Smooth muscle cell (in vitro differentiated cells): ENCODE results near the gene PRKCZ. TPM values are rescaled to one million over a fixed set of nuclear protein-coding genes. Genes with fewer than 3 reads are reported as not detected.

Source experiments
- DNase-seq: peaks from one replicate; lab custom pipeline; 2025; ENCODE audit not compliant: unreplicated experiment; lab: John Stamatoyannopoulos, UW
- H2AFZ ChIP-seq: fragments of 200-600 bp; sonication (generic); 2 replicates; pipeline ENCODE4 v1.6.0; 2016; ENCODE audit warnings: antibody characterized with exemption, low read depth, mild to moderate bottlenecking
- H3F3A ChIP-seq: fragments of 200-600 bp; sonication (generic); 2 replicates; pipeline ENCODE4 v1.6.0; 2017; ENCODE audit warnings: antibody characterized with exemption, low read depth
- H3K27ac ChIP-seq: fragments of 200-600 bp; sonication (generic); 2 replicates; pipeline ENCODE4 v1.5.1; 2016; ENCODE audit warnings: low read depth, mild to moderate bottlenecking
- H3K27me3 ChIP-seq: fragments of 200-600 bp; sonication (generic); 2 replicates; pipeline ENCODE4 v1.6.1; 2016; ENCODE audit warnings: low read depth, mild to moderate bottlenecking
- H3K36me3 ChIP-seq: fragments of 200-600 bp; sonication (generic); 2 replicates; pipeline ENCODE4 v1.5.1; 2016; ENCODE audit warnings: low read depth
- H3K4me1 ChIP-seq: fragments of 200-600 bp; sonication (generic); 2 replicates; pipeline ENCODE4 v1.5.1; 2016; ENCODE audit warnings: low read depth
- H3K4me2 ChIP-seq: fragments of 200-600 bp; sonication (generic); 2 replicates; pipeline ENCODE4 v1.6.0; 2016; ENCODE audit warnings: mild to moderate bottlenecking
- H3K4me3 ChIP-seq: fragments of 200-600 bp; sonication (generic); 2 replicates; pipeline ENCODE4 v1.5.1; 2016; ENCODE audit warnings: mild to moderate bottlenecking
- H3K79me2 ChIP-seq: fragments of 200-600 bp; sonication (generic); 2 replicates; pipeline ENCODE4 v1.6.0; 2016; ENCODE audit warnings: low read depth, mild to moderate bottlenecking
- H3K9ac ChIP-seq: fragments of 200-600 bp; sonication (generic); 2 replicates; pipeline ENCODE4 v1.6.0; 2016; ENCODE audit warnings: low read depth
- H3K9me3 ChIP-seq: fragments of 200-600 bp; sonication (generic); replicated peaks from 2 replicates; pipeline ENCODE4 v1.5.1; 2016; ENCODE audit warnings: low read depth
- H4K20me1 ChIP-seq: fragments of 200-600 bp; sonication (generic); 2 replicates; pipeline ENCODE4 v1.6.0; 2016; ENCODE audit warnings: low read depth
- WGBS: methylation state at CpG from one replicate; pipeline ENCODE4 v1.1.7; 2016; ENCODE audit warnings: low lambda C conversion rate; 5-methylcytosine and 5-hydroxymethylcytosine counted together
- polyA plus RNA-seq: library from polyadenylated mRNA; unstranded; fragments of >200 nt; fragmentation: Nextera tagmentation; extraction: Ambion mirVana; gene quantifications from 2 replicates; pipeline ENCODE4 v1.2.1, GENCODE V29; 2016
- total RNA-seq: library from RNA; depleted of rRNA; stranded (reverse); fragments of >200 nt; gene quantifications from 2 replicates; pipeline ENCODE4 v1.2.3, GENCODE V29; 2014
- TF ChIP-seq, protein P1 (sequence below): fragments of 200-600 bp; sonication (generic); IDR thresholded peaks from 2 replicates; pipeline ENCODE4 v1.5.1; 2017; ENCODE audit warnings: borderline replicate concordance, mild to moderate bottlenecking, antibody characterized with exemption; ENCODE audit not compliant: insufficient read depth, poor library complexity, severe bottlenecking

The PRKCZ gene
- total and polyA plus RNA-seq, 2 experiments from 2014 or later: 5.8 to 10.3 TPM

DNA sequence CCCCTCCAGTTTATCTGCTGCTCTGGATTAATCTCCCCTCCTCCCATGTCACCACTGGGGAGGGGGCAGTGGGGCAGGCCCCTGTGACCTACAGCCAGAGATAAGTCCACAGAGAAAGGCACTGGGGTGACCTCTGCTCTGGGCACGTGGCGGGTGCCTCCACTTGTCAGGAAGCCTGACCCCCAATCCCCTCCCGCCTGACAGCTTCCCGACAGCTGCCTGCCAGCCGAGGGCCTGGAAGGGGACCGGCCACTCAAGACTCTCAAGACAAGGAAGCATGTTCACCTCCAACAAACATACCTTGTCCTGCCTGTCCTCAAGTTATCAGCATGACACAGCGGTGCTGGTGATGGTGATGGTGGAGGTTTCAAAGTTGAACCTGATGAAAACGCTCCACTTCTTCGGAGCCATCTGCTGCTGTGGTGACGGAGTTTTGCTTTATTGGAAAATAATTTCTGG lies 147.5 kb downstream of the PRKCZ start:
- Histone ChIP-seq H3K27ac (no peak overlapping the region), H3K9me3 (no peaks in the 10 kb centered on the region), H3K79me2 (peaks cover 25% of the 10 kb centered on the region), H3K4me1 (peaks cover 13% of the 10 kb centered on the region), H3F3A (peaks cover 13% of the 10 kb centered on the region), H3K27me3 (no peaks in the 10 kb centered on the region), H4K20me1 (no peaks in the 10 kb centered on the region), H3K4me2 (no peak overlapping the region), H3K9ac (no peak overlapping the region), H3K36me3 (no peaks in the 10 kb centered on the region), H3K4me3 (no peak overlapping the region), H2AFZ (no peak overlapping the region)
- TF ChIP-seq, protein P1, sequence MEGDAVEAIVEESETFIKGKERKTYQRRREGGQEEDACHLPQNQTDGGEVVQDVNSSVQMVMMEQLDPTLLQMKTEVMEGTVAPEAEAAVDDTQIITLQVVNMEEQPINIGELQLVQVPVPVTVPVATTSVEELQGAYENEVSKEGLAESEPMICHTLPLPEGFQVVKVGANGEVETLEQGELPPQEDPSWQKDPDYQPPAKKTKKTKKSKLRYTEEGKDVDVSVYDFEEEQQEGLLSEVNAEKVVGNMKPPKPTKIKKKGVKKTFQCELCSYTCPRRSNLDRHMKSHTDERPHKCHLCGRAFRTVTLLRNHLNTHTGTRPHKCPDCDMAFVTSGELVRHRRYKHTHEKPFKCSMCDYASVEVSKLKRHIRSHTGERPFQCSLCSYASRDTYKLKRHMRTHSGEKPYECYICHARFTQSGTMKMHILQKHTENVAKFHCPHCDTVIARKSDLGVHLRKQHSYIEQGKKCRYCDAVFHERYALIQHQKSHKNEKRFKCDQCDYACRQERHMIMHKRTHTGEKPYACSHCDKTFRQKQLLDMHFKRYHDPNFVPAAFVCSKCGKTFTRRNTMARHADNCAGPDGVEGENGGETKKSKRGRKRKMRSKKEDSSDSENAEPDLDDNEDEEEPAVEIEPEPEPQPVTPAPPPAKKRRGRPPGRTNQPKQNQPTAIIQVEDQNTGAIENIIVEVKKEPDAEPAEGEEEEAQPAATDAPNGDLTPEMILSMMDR: no peak
- WGBS: 93% methylated on average over 10 of the region's 10 CpGs
- no peak for DNase-seq

DNA sequence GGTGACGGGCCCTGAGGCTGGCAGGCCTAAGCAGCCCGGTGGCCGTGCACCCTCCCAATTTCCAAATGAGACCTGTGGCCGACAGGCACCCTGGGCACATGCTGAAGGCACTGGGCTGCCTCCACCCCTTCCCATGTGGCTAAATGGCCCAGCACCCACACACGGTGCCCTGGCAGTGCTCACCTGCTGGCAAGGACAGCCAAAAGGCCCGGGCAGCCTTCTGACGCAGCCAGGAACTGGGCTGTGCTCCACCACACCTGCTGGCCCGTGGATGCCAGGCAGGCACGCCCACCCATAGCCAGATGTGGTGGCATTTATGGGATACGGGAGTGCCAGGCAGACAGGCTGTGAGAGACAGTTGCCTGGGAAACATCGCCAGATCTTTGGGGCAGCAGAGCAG lies 148.4 kb downstream of the PRKCZ start:
- H3K4me3 ChIP-seq: no peak overlapping the region
- H3K27ac ChIP-seq: no peak overlapping the region
- peaks cover 4% of the 10 kb centered on the region for H3F3A ChIP-seq
- TF ChIP-seq, protein P1: no peak
- H3K9ac ChIP-seq: no peak overlapping the region
- 94% methylated on average over 11 of the region's 11 CpGs for WGBS
- no peak overlapping the region for H3K4me2 ChIP-seq
- peaks cover 18% of the 10 kb centered on the region for H3K79me2 ChIP-seq
- H2AFZ ChIP-seq: no peak overlapping the region
- no peaks in the 10 kb centered on the region for H3K27me3 ChIP-seq
- H4K20me1 ChIP-seq: no peaks in the 10 kb centered on the region
- H3K36me3 ChIP-seq: no peaks in the 10 kb centered on the region
- no peaks in the 10 kb centered on the region for H3K9me3 ChIP-seq
- DNase-seq: no peak
- H3K4me1 ChIP-seq: peaks cover 8% of the 10 kb centered on the region

DNA sequence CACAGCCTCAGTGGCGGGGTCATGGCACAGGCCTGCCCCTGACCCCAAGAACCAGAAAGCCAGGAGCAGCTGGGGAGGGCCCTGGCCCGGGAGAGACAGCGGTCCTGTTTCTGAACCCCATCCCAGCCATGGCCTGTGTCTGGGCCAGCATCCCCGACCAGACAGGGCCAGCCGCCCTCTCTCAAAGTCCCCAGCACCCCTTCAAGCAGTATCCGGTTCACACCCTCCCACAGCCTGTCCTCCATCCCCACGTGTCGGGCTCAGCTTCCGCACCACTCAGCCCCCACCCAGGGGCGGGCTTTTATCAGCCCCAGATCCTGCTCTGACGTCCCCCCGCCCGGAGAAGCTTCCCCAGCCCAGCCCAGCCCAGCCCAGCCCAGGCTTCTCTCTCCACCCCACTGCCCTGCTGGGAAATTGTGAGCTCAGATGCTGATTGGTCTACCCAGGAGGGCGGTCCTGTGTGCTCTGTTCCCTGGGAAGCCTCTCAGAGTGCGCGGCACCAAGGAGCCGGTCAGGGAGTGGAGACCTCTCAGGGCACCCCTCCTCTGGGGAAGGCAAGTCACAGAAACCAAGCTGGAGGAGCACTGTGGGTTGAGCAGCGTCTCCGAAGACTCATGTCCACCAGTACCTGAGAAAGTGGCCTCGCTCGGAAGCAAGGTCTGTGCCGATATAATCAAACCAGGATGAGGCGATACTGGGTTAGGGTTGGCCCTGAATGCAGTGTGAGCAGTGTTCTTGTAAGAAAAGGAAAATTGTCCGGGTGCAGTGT lies 149.0 kb downstream of the PRKCZ start:
- H3K9ac ChIP-seq: no peak overlapping the region
- H4K20me1 ChIP-seq: no peaks in the 10 kb centered on the region
- peak overlapping the region; percentile 5 for H3K27ac ChIP-seq
- 28% methylated on average over 21 of the region's 24 CpGs for WGBS
- H3F3A ChIP-seq: no peaks in the 10 kb centered on the region
- peak overlapping the region; percentile 56 for H3K4me3 ChIP-seq
- no peaks in the 10 kb centered on the region for H3K27me3 ChIP-seq
- peak overlapping the region; percentile 90 for H2AFZ ChIP-seq
- TF ChIP-seq, protein P1: no peak
- peaks cover 8% of the 10 kb centered on the region for H3K4me1 ChIP-seq
- peak overlapping the region; percentile 92 for H3K4me2 ChIP-seq
- peaks cover 14% of the 10 kb centered on the region for H3K79me2 ChIP-seq
- H3K36me3 ChIP-seq: no peaks in the 10 kb centered on the region
- no peaks in the 10 kb centered on the region for H3K9me3 ChIP-seq
- peak; percentile 59 for DNase-seq
